HEK293 (cell line): ENCODE data around the gene KIF1A.

Experiments used
- CTCF ChIA-PET: fragments of 350-600 bp; formaldehyde crosslinking; extraction: SDS; loops from one replicate; lab custom pipeline; 2021; ENCODE audit warnings: antibody characterized with exemption; lab: Yijun Ruan, JAX
- POLR2A ChIA-PET: fragments of 300-600 bp; formaldehyde crosslinking; extraction: SDS; loops from one replicate; lab custom pipeline; 2020; ENCODE audit warnings: antibody characterized with exemption, inconsistent platforms; lab: Yijun Ruan, JAX
- H3K27ac ChIP-seq: fragments of 200-500 bp; sonication (Bioruptor generic); 2 replicates; pipeline ENCODE4 v1.5.1; 2014; ENCODE audit warnings: low read depth, low read length, control low read depth, inconsistent platforms; ENCODE audit errors: extremely low read depth
- H3K36me3 ChIP-seq, 2 experiments: fragments of 200-500 bp in 1 of 2; sonication (Bioruptor generic) in 1 of 2; 1 replicate in 1 of 2; 2 replicates in 1 of 2; pipeline ENCODE4 v1.5.1; 2014 to 2017; ENCODE audit warnings: inconsistent platforms in 2 of 2, low read length in 2 of 2; ENCODE audit not compliant: control insufficient read depth in 2 of 2, insufficient read depth in 1 of 2
- H3K4me1 ChIP-seq: fragments of 200-500 bp; sonication (Bioruptor generic); 2 replicates; pipeline ENCODE4 v1.5.1; 2014; ENCODE audit warnings: mild to moderate bottlenecking, low read length, inconsistent platforms; ENCODE audit not compliant: control insufficient read depth, insufficient read depth
- H3K4me3 ChIP-seq: 2 replicates; pipeline ENCODE4 v1.5.1; 2011; ENCODE audit warnings: low read depth, mild to moderate bottlenecking, control low read depth, low read length, moderate library complexity
- H3K9me3 ChIP-seq: fragments of 200-500 bp; sonication (Bioruptor generic); 2 replicates; pipeline ENCODE4 v1.5.1; 2014; ENCODE audit warnings: low read depth, low read length, inconsistent platforms; ENCODE audit not compliant: control insufficient read depth, insufficient read depth
- BCL6B ChIP-seq: fragments of 450-650 bp; formaldehyde crosslinking; IDR thresholded peaks from 2 replicates; pipeline ENCODE4 v1.5.1; 2017; ENCODE audit warnings: missing biosample characterization, missing genetic modification characterization
- KLF10 ChIP-seq: fragments of 450-650 bp; IDR thresholded peaks from 2 replicates; pipeline ENCODE4 v1.5.1; 2018; ENCODE audit warnings: missing biosample characterization, mild to moderate bottlenecking, missing genetic modification characterization
- KLF9 ChIP-seq: fragments of 450-650 bp; formaldehyde crosslinking; IDR thresholded peaks from 2 replicates; pipeline ENCODE4 v1.5.1; 2016; ENCODE audit warnings: missing biosample characterization, missing genetic modification characterization, low read depth
- OVOL3 ChIP-seq: fragments of 450-650 bp; formaldehyde crosslinking; IDR thresholded peaks from 2 replicates; pipeline ENCODE4 v1.5.1; 2016; ENCODE audit warnings: missing biosample characterization, missing genetic modification characterization
- PATZ1 ChIP-seq: fragments of 450-650 bp; formaldehyde crosslinking; IDR thresholded peaks from 2 replicates; pipeline ENCODE4 v1.5.1; 2016; ENCODE audit warnings: missing biosample characterization, missing genetic modification characterization
- REPIN1 ChIP-seq: fragments of 450-650 bp; formaldehyde crosslinking; IDR thresholded peaks from 2 replicates; pipeline ENCODE4 v1.5.1; 2017; ENCODE audit warnings: missing biosample characterization, missing genetic modification characterization, low read depth
- SP2 ChIP-seq: fragments of 450-650 bp; formaldehyde crosslinking; IDR thresholded peaks from 2 replicates; pipeline ENCODE4 v1.5.1; 2016; ENCODE audit warnings: missing biosample characterization, missing genetic modification characterization
- ZBTB20 ChIP-seq: fragments of 450-650 bp; formaldehyde crosslinking; IDR thresholded peaks from 2 replicates; pipeline ENCODE4 v1.5.1; 2016; ENCODE audit warnings: missing biosample characterization, missing genetic modification characterization
- ZFP37 ChIP-seq: fragments of 450-650 bp; formaldehyde crosslinking; IDR thresholded peaks from 2 replicates; pipeline ENCODE4 v1.5.1; 2016; ENCODE audit warnings: missing biosample characterization, missing genetic modification characterization
- ZNF132 ChIP-seq: fragments of 450-650 bp; formaldehyde crosslinking; IDR thresholded peaks from 2 replicates; pipeline ENCODE4 v1.5.1; 2017; ENCODE audit warnings: missing biosample characterization, missing genetic modification characterization, borderline replicate concordance
- ZNF16 ChIP-seq: fragments of 450-650 bp; formaldehyde crosslinking; IDR thresholded peaks from 2 replicates; pipeline ENCODE4 v1.5.1; 2016; ENCODE audit warnings: low read depth, missing biosample characterization, missing genetic modification characterization
- ZNF19 ChIP-seq: fragments of 450-650 bp; formaldehyde crosslinking; IDR thresholded peaks from 2 replicates; pipeline ENCODE4; 2016; ENCODE audit warnings: missing biosample characterization, missing genetic modification characterization, low read depth
- ZNF302 ChIP-seq: fragments of 450-650 bp; formaldehyde crosslinking; IDR thresholded peaks from 2 replicates; pipeline ENCODE4 v1.5.1; 2016; ENCODE audit warnings: missing biosample characterization, missing genetic modification characterization, low read depth
- ZNF354C ChIP-seq: fragments of 450-650 bp; formaldehyde crosslinking; IDR thresholded peaks from 2 replicates; pipeline ENCODE4 v1.5.1; 2016; ENCODE audit warnings: missing biosample characterization, missing genetic modification characterization, low read depth, borderline replicate concordance
- ZNF362 ChIP-seq: fragments of 450-650 bp; formaldehyde crosslinking; IDR thresholded peaks from 2 replicates; pipeline ENCODE4 v1.5.1; 2016; ENCODE audit warnings: missing biosample characterization, missing genetic modification characterization
- ZNF48 ChIP-seq: fragments of 450-650 bp; formaldehyde crosslinking; IDR thresholded peaks from 2 replicates; pipeline ENCODE4 v1.5.1; 2016; ENCODE audit warnings: missing biosample characterization, missing genetic modification characterization
- ZNF548 ChIP-seq: fragments of 450-650 bp; formaldehyde crosslinking; IDR thresholded peaks from 2 replicates; pipeline ENCODE4 v1.5.1; 2016; ENCODE audit warnings: missing biosample characterization, missing genetic modification characterization
- ZNF560 ChIP-seq: fragments of 450-650 bp; formaldehyde crosslinking; IDR thresholded peaks from 2 replicates; pipeline ENCODE4 v1.5.1; 2017; ENCODE audit warnings: missing biosample characterization, missing genetic modification characterization, borderline replicate concordance
- ZXDB ChIP-seq: fragments of 450-650 bp; formaldehyde crosslinking; IDR thresholded peaks from 2 replicates; pipeline ENCODE4 v1.5.1; 2016; ENCODE audit warnings: missing biosample characterization, missing genetic modification characterization
- TF ChIP-seq, protein P1 (sequence below): fragments of 450-650 bp; formaldehyde crosslinking; IDR thresholded peaks from 2 replicates; pipeline ENCODE4 v1.5.1; 2016; ENCODE audit warnings: missing biosample characterization, missing genetic modification characterization
- TF ChIP-seq, protein P2 (sequence below): fragments of 450-650 bp; formaldehyde crosslinking; conservative IDR thresholded peaks from 2 replicates; pipeline ENCODE4 v1.5.1; 2016; ENCODE audit warnings: low read depth, missing biosample characterization, missing genetic modification characterization
- TF ChIP-seq, protein P3 (sequence below): IDR thresholded peaks from 2 replicates; pipeline ENCODE4 v1.6.1; 2011; ENCODE audit warnings: mild to moderate bottlenecking, low read depth, low read length, borderline replicate concordance
- TF ChIP-seq, protein P4 (sequence below): fragments of 450-650 bp; formaldehyde crosslinking; IDR thresholded peaks from 2 replicates; pipeline ENCODE4; 2016; ENCODE audit warnings: missing biosample characterization, missing genetic modification characterization

The KIF1A gene

GRCh38 chr2:240760121-240760520 lies 59.9 kb downstream of the KIF1A start (continued):
- no peak for TF ChIP-seq BCL6B (tag by site-specific recombination)

DNA sequence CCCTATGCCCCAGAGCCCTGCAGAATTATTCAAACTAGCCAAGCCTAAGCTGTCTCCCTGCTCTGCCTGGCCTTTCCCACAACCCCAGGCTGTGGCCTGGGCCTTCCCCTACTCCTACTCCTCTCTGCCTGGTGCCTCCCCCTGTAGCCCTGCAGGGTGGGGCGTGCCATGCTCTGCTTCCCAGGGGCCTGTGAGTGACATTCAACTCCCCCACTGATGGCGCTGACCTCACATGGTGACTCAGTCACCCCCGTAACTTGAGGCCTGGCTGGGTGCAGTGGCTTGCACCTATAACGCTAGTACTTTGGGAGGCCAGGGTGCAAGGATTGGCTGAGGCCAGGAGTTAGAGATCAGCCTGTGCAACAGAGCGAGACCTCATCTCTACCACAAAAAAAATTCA lies 60.6 kb downstream of the KIF1A start:
- ChIA-PET POLR2A (no interaction called here), CTCF (interaction anchor here (1.2 kb wide), 1 partner anchor 11 kb away, joined by 4 read pairs; no protein-coding TSS in a partner anchor)
- no peak overlapping the region for H3K4me3 ChIP-seq
- no peaks in the 10 kb centered on the region for H3K4me1 ChIP-seq
- peaks cover 3 to 60% of the 10 kb centered on the region in 2 experiments; a peak in 2 of 3 replicates for H3K36me3 ChIP-seq
- no peaks in the 10 kb centered on the region for H3K9me3 ChIP-seq
- H3K27ac ChIP-seq = no peak overlapping the region
- no peak for TF ChIP-seq ZNF132 (tag by site-specific recombination)
- no peak for TF ChIP-seq SP2 (tag by site-specific recombination)
- TF ChIP-seq BCL6B (tag by site-specific recombination) = no peak
- no peak for TF ChIP-seq ZXDB (tag by site-specific recombination)
- TF ChIP-seq ZFP37 = no peak
- TF ChIP-seq ZNF302 (tag by site-specific recombination) = no peak
- TF ChIP-seq ZNF48 = no peak
- no peak for TF ChIP-seq OVOL3
- TF ChIP-seq, protein P1, sequence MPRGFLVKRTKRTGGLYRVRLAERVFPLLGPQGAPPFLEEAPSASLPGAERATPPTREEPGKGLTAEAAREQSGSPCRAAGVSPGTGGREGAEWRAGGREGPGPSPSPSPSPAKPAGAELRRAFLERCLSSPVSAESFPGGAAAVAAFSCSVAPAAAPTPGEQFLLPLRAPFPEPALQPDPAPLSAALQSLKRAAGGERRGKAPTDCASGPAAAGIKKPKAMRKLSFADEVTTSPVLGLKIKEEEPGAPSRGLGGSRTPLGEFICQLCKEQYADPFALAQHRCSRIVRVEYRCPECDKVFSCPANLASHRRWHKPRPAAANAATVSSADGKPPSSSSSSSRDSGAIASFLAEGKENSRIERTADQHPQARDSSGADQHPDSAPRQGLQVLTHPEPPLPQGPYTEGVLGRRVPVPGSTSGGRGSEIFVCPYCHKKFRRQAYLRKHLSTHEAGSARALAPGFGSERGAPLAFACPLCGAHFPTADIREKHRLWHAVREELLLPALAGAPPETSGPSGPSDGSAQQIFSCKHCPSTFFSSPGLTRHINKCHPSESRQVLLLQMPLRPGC (tag by site-specific recombination) = no peak
- TF ChIP-seq, protein P2, sequence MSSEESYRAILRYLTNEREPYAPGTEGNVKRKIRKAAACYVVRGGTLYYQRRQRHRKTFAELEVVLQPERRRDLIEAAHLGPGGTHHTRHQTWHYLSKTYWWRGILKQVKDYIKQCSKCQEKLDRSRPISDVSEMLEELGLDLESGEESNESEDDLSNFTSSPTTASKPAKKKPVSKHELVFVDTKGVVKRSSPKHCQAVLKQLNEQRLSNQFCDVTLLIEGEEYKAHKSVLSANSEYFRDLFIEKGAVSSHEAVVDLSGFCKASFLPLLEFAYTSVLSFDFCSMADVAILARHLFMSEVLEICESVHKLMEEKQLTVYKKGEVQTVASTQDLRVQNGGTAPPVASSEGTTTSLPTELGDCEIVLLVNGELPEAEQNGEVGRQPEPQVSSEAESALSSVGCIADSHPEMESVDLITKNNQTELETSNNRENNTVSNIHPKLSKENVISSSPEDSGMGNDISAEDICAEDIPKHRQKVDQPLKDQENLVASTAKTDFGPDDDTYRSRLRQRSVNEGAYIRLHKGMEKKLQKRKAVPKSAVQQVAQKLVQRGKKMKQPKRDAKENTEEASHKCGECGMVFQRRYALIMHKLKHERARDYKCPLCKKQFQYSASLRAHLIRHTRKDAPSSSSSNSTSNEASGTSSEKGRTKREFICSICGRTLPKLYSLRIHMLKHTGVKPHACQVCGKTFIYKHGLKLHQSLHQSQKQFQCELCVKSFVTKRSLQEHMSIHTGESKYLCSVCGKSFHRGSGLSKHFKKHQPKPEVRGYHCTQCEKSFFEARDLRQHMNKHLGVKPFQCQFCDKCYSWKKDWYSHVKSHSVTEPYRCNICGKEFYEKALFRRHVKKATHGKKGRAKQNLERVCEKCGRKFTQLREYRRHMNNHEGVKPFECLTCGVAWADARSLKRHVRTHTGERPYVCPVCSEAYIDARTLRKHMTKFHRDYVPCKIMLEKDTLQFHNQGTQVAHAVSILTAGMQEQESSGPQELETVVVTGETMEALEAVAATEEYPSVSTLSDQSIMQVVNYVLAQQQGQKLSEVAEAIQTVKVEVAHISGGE (tag by site-specific recombination) = no peak
- TF ChIP-seq, protein P3, sequence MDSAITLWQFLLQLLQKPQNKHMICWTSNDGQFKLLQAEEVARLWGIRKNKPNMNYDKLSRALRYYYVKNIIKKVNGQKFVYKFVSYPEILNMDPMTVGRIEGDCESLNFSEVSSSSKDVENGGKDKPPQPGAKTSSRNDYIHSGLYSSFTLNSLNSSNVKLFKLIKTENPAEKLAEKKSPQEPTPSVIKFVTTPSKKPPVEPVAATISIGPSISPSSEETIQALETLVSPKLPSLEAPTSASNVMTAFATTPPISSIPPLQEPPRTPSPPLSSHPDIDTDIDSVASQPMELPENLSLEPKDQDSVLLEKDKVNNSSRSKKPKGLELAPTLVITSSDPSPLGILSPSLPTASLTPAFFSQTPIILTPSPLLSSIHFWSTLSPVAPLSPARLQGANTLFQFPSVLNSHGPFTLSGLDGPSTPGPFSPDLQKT = no peak
- TF ChIP-seq ZNF560 (tag by site-specific recombination) = no peak
- no peak for TF ChIP-seq ZNF354C (tag by site-specific recombination)
- no peak for TF ChIP-seq ZNF362 (tag by site-specific recombination)
- TF ChIP-seq ZNF16 = no peak
- TF ChIP-seq KLF9 = no peak
- no peak for TF ChIP-seq ZNF548 (tag by site-specific recombination)
- TF ChIP-seq, protein P4, sequence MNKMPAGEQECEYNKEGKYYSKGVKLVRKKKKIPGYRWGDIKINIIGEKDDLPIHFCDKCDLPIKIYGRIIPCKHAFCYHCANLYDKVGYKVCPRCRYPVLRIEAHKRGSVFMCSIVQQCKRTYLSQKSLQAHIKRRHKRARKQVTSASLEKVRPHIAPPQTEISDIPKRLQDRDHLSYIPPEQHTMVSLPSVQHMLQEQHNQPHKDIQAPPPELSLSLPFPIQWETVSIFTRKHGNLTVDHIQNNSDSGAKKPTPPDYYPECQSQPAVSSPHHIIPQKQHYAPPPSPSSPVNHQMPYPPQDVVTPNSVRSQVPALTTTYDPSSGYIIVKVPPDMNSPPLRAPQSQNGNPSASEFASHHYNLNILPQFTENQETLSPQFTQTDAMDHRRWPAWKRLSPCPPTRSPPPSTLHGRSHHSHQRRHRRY (tag by site-specific recombination) = no peak
- TF ChIP-seq ZNF19 = no peak
- TF ChIP-seq KLF10 = no peak
- no peak for TF ChIP-seq ZBTB20 (tag by site-specific recombination)
- no peak for TF ChIP-seq REPIN1
- no peak for TF ChIP-seq PATZ1 (tag by site-specific recombination)
